Adipocyte (in vitro differentiated cells): ENCODE results near the gene NDUFB10.

ENCODE experiments used
- DNase-seq: peaks from one replicate; pipeline ENCODE4 v3.0.0-alpha.2; 2015; ENCODE audit warnings: low read depth
- H3K27me3 ChIP-seq: replicated peaks from 2 replicates; pipeline ENCODE4 v1.7.0; 2013; ENCODE audit warnings: mild to moderate bottlenecking, low read length, moderate library complexity; ENCODE audit not compliant: control insufficient read depth, insufficient read depth
- H3K36me3 ChIP-seq: 2 replicates; pipeline ENCODE4 v1.7.0; 2013; ENCODE audit warnings: low read length, mild to moderate bottlenecking, moderate library complexity; ENCODE audit not compliant: control insufficient read depth, insufficient read depth, severe bottlenecking
- H3K4me1 ChIP-seq: 2 replicates; pipeline ENCODE4 v1.7.0; 2013; ENCODE audit warnings: mild to moderate bottlenecking, low read length, moderate library complexity; ENCODE audit not compliant: control insufficient read depth, insufficient read depth
- H3K4me3 ChIP-seq: 2 replicates; pipeline ENCODE4 v1.7.0; 2013; ENCODE audit warnings: mild to moderate bottlenecking, low read length, moderate library complexity
- H3K9ac ChIP-seq: 2 replicates; pipeline ENCODE4 v1.7.0; 2013; ENCODE audit warnings: mild to moderate bottlenecking, low read length, moderate library complexity
- H3K9me3 ChIP-seq: 2 replicates; pipeline ENCODE4 v1.7.0; 2013; ENCODE audit warnings: mild to moderate bottlenecking, low read length, moderate library complexity; ENCODE audit not compliant: control insufficient read depth

Gene NDUFB10

DNA sequence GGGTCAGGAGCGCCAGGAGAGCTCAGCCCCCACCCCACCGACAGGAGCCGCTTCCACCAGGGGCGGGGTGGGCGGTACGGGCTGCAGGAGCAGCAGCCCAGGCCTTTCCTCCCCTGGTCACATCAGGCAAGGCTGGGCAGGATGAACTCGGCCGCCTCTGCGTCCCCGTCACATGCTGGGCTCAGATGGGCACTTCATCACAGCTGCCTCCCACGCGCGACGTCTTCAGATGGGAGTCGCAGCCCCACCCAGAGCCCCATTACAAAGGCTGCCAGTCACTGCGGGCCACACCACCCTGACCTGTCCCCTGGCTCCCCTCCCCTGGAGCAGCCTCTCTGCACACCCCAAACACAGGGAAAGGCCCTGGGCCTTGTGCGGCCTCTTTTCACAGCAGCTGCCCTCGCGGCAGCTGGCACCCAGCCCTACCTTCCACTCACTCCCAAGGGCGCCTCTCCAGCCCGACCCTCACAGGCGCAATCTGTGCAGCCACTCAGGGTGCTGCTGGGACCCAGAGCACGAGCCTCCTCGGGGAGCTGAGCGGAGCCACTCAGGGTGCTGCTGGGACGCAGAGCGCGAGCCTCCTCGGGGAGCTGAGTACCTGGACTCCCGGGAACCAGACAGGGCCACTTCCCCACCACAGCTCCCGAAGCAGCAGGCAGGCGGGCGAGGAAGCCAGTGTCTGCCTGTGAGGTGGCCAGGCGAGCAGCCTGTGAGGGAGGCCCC, 45.6 kb downstream of the NDUFB10 start:
- Histone ChIP-seq H3K27me3 (no peaks in the 10 kb centered on the region), H3K9ac (peak overlapping the region; percentile 61), H3K4me1 (peaks cover 49% of the 10 kb centered on the region), H3K36me3 (peaks cover 37% of the 10 kb centered on the region), H3K4me3 (no peak overlapping the region), H3K9me3 (no peaks in the 10 kb centered on the region)
- no peak for DNase-seq

DNA sequence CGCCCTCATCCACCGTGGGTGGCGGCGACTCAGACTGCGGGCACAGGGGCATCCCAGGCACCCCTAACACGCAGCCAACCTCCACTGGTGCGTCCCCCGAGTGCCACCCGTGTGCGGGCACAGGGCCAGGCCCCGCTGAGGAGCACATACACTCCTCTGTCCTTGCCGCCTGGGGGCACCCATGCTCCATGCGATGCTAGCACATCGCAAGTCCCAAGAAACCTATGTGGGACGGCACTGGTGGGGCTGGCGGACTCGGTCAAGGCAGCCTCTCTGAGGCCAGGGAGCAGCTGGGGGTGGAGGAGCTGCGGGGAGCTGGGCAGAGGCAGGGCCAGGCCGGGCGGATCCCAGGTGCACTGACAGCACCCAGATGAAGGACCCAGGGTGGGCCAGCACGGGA, 46.3 kb downstream of the NDUFB10 start:
- H3K4me3 ChIP-seq = no peak overlapping the region
- no peak for DNase-seq
- no peaks in the 10 kb centered on the region for H3K9me3 ChIP-seq
- peaks cover 30% of the 10 kb centered on the region for H3K36me3 ChIP-seq
- no peaks in the 10 kb centered on the region for H3K27me3 ChIP-seq
- peak overlapping the region; percentile 61 for H3K9ac ChIP-seq
- H3K4me1 ChIP-seq = peaks cover 55% of the 10 kb centered on the region

DNA sequence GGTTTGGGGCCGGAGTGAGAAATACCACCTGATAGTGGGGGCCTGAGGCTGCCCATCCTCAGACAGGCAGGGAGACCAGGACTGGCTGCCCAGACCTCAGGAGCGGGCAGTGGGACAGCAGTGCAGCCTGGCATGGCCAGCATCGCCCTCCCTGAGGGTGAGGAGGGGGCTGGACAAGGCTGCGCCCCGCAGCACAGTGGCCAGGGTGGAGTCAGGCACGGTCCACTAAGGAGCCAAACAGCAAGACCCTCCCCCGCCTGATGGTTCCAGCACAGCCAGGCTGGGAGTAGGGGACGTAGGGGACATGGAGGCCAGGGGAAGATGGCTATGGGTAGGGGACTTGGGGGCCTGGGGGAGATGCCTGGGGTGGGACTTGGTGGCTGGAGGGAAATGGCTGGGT, 47.0 kb downstream of the NDUFB10 start:
- Histone ChIP-seq H3K9me3 (no peaks in the 10 kb centered on the region), H3K36me3 (peaks cover 23% of the 10 kb centered on the region), H3K9ac (peak overlapping the region; percentile 61), H3K4me3 (no peak overlapping the region), H3K27me3 (no peaks in the 10 kb centered on the region), H3K4me1 (peaks cover 55% of the 10 kb centered on the region)
- DNase-seq = no peak

DNA sequence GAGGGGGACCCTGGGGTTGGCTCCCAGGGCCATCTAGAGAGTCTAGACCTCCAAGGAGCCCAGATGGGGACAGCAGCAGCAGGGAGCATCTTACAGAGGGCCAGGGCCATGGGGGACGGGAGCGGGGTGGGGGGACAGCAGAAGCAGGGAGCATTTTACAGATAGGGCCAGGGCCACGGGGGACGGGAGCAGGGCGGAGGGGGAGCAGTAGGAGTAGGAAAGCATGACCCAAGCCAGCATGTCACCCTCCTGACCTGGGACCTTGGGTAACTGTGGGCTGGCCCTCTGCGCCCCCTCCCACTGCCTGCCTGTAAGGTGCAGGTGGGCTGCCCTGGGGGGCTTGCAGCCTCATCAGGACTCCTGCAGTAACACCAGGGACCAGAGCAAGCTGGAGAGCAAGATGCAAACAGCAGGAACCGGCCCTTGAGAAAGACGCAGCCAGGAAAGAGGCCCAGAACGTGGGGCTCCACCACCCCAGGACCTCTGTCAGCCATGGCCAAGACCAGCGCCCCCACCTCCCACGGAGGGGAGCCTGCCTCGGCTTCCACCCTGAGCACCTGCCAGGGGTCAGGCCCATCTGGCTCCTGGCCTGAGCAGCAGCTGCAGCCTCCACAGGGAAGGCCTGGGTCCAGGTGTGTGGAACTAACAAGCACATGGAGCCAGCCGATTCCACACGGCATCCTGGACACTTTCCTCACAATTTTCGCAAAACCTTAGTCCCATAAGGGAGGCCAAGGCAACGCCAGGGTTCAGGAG, 47.9 kb downstream of the NDUFB10 start:
- Histone ChIP-seq H3K36me3 (peaks cover 14% of the 10 kb centered on the region), H3K9me3 (no peaks in the 10 kb centered on the region), H3K4me1 (peaks cover 55% of the 10 kb centered on the region), H3K9ac (peak overlapping the region; percentile 95), H3K4me3 (peak overlapping the region; percentile 89), H3K27me3 (no peaks in the 10 kb centered on the region)
- no peak for DNase-seq

DNA sequence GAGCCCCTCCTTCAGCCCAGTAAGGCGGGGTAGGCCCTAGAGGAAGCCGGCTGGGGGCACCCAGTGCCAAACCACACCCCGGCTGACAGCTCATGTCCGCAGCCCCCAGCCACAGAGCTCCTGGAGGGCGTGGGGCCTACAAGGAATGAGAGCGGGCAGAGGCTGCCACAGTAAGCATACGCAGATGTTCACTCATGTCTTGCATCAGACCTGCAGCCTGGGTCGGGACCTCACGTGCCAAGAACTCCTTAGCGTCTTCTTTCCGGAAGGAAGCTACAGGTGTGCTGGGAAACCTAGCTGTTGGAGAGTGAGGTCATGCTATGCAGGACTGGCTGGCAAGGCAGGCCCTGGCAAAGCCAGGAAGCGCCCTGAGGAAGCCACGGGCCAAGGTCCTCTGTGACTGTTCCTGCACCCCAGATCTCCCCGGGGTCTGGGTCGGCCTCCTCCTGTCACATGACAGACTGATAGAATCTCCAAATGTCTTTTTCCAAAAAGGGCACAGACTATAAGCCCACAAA, 48.7 kb downstream of the NDUFB10 start:
- Histone ChIP-seq H3K9me3 (no peaks in the 10 kb centered on the region), H3K9ac (peak overlapping the region; percentile 95), H3K4me3 (peak overlapping the region; percentile 89), H3K27me3 (no peaks in the 10 kb centered on the region), H3K36me3 (peaks cover 6% of the 10 kb centered on the region), H3K4me1 (peaks cover 55% of the 10 kb centered on the region)
- DNase-seq = peak; percentile 20

GRCh38 chr16:2008631-2009163, 49.4 kb downstream of the NDUFB10 start:
- Histone ChIP-seq H3K9ac (peak overlapping the region; percentile 95), H3K9me3 (no peaks in the 10 kb centered on the region), H3K4me1 (peaks cover 52% of the 10 kb centered on the region), H3K4me3 (peak overlapping the region; percentile 89), H3K27me3 (no peaks in the 10 kb centered on the region), H3K36me3 (no peaks in the 10 kb centered on the region)
- peak; percentile 79 for DNase-seq

DNA sequence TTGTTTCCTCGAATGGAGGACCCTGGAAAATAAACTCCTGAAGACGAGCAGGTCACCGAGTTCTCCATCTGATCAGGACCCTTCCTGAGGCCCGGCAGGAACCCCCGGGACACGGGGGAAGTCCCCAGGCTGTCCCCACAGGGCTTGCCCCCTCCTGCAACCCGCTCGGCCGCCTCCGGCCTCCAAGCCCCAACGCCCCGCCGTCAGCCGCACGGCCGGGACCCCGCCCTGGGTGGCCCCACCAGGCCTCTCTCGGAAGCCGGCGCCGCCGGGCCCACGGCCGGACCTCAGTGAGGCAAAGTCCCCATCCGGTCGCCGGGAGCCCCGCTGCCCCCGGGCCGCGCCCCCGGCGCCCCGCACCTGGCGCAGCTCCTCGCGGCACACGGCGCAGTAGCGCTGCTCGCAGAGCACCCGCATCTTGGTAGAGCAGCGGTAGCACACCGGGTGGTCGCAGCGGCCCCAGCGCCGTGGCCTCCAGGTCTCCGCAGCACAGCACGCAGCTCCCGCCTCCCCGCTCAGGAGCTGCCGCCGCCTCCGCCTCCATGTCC, 49.9 kb downstream of the NDUFB10 start:
- peak; percentile 46 for DNase-seq
- Histone ChIP-seq H3K9ac (peak overlapping the region; percentile 95), H3K4me3 (peak overlapping the region; percentile 89), H3K4me1 (peaks cover 46% of the 10 kb centered on the region), H3K9me3 (no peaks in the 10 kb centered on the region), H3K27me3 (no peaks in the 10 kb centered on the region), H3K36me3 (no peaks in the 10 kb centered on the region)

DNA sequence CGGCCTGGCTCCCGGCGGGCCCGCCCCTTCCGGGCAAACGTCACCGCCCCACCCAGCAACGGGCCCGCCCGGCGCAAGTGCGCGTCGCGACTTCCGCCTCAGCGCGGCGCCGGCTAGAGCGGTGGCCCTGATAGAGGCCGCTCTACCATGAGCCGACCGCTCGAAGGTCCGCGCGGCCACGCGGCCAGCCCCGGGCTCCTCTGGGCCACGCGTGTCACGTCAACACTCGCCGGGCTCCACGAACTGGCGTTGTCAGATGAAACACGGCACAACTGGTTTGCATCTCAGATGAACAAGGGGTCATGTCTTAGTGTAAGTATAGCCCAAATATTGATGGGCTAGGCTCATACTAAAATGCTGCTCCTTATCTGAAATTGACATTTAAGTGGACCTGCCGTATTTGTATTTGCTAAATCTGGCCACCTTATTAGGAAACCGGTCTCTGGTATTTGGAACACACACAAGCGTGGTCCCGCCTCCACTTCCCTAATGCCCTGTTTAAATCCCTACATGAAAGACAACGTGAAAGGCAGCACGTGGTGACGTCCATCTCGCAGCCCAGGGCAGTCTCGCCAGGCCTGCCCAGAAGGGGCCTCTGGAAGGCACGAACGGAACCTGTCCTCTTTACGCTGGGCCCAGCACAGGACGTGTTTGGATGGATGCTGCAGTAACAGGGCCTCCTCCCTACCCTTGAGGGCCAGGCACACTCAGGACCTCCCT, 50.6 kb downstream of the NDUFB10 start, which contains the start of gene ZNF598:
Gene ZNF598, minus strand, starts transcription at position 31 of the 720 bp plus-strand sequence.
- no peaks in the 10 kb centered on the region for H3K27me3 ChIP-seq
- no peaks in the 10 kb centered on the region for H3K36me3 ChIP-seq
- peak within 1 kb of the TSS; percentile 95 for H3K9ac ChIP-seq
- peak; percentile 96 for DNase-seq
- H3K9me3 ChIP-seq = no peaks in the 10 kb centered on the region
- peak within 1 kb of the TSS; percentile 89 for H3K4me3 ChIP-seq
- H3K4me1 ChIP-seq = peaks cover 41% of the 10 kb centered on the region
